Measurements from ENCODE around the gene GPR37.

DNA sequence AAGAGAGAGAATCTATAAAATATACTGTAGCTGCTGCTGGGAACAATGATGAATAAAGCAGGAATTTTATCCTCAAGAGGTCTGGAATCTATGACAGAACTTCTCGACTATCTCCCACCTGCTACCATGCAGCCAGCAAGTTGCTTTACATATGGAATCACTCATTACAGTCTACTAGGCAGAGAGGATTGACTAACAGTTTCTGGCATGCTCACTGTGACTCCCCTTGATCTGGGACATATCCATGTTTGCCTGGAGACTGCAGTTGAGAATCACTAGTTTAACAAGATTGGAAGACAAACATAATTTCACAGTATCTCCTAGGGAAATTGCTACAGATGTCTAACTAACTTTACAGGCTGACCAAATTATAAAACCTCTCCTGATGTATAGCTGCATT, 13.3 kb downstream of the GPR37 start:
- TF ChIP-seq POLR2A (IDR thresholded peaks at IDR 0.05; ENCODE audit: low read depth) = no peak
- TF ChIP-seq, protein P1, sequence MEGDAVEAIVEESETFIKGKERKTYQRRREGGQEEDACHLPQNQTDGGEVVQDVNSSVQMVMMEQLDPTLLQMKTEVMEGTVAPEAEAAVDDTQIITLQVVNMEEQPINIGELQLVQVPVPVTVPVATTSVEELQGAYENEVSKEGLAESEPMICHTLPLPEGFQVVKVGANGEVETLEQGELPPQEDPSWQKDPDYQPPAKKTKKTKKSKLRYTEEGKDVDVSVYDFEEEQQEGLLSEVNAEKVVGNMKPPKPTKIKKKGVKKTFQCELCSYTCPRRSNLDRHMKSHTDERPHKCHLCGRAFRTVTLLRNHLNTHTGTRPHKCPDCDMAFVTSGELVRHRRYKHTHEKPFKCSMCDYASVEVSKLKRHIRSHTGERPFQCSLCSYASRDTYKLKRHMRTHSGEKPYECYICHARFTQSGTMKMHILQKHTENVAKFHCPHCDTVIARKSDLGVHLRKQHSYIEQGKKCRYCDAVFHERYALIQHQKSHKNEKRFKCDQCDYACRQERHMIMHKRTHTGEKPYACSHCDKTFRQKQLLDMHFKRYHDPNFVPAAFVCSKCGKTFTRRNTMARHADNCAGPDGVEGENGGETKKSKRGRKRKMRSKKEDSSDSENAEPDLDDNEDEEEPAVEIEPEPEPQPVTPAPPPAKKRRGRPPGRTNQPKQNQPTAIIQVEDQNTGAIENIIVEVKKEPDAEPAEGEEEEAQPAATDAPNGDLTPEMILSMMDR (IDR thresholded peaks at IDR 0.05) = no peak
- no peak for TF ChIP-seq POLR2AphosphoS5 (IDR thresholded peaks at IDR 0.05)

All from esophagus muscularis mucosa (tissue), 3 donors.